Measurements from ENCODE around the gene GOPC. TPM values are rescaled to one million over a fixed set of nuclear protein-coding genes. Genes with fewer than 3 reads are reported as not detected.

The GOPC gene
- total RNA-seq, 4 donors from 2014 or later, result 20.7 to 29.1 (median 23.9) TPM

DNA sequence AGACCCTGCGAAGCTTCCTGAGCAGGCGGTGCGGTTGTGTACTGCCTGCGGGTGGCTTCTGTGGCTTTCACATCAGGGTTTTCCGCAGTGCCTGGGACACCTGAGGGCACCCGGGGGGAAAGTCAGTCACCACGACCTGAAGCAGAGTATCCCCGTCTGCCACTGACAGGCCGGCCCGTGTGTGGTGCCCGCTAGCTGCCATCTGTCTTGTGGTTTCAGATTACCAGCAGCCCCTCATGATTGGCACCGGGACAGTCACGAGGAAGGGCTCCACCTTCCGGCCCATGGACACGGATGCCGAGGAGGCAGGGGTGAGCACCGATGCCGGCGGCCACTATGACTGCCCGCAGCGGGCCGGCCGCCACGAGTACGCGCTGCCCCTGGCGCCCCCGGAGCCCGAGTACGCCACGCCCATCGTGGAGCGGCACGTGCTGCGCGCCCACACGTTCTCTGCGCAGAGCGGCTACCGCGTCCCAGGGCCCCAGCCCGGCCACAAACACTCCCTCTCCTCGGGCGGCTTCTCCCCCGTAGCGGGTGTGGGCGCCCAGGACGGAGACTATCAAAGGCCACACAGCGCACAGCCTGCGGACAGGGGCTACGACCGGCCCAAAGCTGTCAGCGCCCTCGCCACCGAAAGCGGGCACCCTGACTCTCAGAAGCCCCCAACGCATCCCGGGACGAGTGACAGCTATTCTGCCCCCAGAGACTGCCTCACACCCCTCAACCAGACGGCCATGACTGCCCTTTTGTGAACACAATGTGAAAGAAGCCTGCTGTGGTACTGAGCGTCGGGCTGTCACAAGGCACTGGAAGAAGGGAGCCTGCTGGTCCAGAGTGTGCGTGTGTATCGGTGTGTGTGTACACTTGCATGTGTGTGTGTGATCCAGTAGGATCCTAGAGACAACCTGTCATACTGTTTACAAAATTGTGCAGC is 54.4 kb downstream of the GOPC start:
- TF ChIP-seq, protein P1, sequence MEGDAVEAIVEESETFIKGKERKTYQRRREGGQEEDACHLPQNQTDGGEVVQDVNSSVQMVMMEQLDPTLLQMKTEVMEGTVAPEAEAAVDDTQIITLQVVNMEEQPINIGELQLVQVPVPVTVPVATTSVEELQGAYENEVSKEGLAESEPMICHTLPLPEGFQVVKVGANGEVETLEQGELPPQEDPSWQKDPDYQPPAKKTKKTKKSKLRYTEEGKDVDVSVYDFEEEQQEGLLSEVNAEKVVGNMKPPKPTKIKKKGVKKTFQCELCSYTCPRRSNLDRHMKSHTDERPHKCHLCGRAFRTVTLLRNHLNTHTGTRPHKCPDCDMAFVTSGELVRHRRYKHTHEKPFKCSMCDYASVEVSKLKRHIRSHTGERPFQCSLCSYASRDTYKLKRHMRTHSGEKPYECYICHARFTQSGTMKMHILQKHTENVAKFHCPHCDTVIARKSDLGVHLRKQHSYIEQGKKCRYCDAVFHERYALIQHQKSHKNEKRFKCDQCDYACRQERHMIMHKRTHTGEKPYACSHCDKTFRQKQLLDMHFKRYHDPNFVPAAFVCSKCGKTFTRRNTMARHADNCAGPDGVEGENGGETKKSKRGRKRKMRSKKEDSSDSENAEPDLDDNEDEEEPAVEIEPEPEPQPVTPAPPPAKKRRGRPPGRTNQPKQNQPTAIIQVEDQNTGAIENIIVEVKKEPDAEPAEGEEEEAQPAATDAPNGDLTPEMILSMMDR (IDR thresholded peaks at IDR 0.05; ENCODE audit: low read depth), result no peak

DNA sequence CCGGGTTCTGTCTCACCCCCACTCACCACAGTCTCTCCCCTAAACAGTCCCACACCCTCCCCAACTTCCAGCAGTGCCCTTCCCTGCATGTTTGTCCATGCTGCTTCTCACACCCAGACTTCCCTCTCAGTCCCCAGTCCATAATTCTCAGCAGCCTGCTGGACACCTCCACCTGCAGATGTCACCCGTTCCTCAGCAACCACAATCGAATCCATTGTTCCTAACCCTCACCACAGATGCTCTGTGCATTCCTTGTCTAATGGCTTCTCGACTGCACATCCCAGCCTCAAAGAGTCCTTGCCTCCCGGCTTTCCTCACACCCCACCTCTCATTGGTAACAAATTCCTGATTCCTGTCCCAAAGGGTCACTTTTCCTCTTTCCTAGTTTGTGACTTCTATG is 55.6 kb downstream of the GOPC start:
- TF ChIP-seq, protein P1 (IDR thresholded peaks at IDR 0.05; ENCODE audit: low read depth), result no peak

DNA sequence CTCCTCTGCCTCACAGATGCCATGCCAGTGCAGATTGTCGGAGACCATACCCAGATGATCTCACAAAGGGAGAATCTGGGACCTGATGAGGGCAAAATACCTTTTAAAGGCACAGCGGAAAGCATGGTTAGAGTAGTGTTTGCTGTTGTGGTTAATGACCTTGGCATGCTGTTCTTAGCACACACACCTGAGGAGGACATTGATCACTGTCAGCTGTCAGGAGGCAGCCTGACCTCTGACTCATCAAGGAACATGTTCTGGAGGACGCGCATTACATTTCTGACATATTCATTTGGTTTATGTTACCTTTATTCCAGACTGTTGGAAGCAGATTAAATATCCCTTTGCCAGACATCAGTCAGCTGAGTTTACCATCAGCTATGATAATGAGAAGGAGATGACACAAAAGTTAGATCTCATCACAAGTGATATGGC is 57.1 kb downstream of the GOPC start:
- TF ChIP-seq, protein P1 (IDR thresholded peaks at IDR 0.05; ENCODE audit: low read depth), result no peak

DNA sequence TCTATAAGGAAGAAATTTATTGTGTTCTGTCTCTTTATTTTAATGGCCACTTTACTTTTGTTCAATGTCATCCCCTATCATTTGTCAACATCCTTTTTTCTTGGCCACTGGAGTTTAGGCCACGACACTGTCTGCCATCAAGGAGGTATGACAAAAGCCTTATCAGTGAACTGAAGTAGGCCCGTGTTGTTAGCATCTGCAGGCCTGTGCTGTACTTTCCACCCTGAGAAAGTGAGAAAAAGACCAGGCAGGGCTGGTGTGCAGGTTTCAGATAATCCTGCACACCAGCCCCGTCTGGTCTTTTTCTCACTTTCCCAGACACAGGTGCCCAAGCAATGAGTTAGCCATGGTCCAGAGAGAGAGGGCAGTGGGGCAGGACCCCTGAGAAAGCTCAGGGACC is 57.6 kb downstream of the GOPC start:
- TF ChIP-seq, protein P1 (IDR thresholded peaks at IDR 0.05; ENCODE audit: low read depth), result no peak

DNA sequence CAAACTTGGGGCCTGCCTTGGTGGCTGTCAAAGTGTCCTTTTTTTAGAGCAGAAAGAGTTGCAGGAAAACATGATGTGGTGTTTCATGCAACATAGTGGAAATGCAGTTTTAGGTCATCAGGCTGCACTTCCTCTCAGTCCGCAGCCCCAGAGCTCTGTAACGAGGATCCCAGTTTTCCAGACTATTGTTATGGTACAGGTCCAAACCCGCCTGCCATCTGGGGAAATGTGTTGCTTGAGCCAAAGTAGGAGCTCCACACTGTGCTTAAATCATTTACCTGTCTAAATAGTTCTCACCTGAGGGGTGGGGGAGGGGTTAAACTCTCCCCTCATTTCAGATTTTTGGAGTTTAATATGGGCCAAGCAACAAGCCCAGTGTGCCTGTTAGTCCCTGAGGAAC is 59.8 kb downstream of the GOPC start:
- TF ChIP-seq, protein P1 (IDR thresholded peaks at IDR 0.05; ENCODE audit: low read depth), result no peak

DNA sequence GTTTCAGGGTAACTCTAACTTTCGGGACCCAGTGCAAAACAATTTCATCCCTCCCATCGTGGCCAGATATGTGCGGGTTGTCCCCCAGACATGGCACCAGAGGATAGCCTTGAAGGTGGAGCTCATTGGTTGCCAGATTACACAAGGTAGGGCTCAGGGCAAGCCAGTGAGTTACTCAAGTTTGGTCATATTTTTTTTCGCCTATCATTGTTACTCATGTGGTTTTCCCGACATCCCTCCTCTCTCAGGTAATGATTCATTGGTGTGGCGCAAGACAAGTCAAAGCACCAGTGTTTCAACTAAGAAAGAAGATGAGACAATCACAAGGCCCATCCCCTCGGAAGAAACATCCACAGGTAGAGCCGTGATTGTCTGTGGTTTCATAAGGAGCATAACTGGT is 61.6 kb downstream of the GOPC start:
- TF ChIP-seq, protein P1 (IDR thresholded peaks at IDR 0.05; ENCODE audit: low read depth), result no peak

DNA sequence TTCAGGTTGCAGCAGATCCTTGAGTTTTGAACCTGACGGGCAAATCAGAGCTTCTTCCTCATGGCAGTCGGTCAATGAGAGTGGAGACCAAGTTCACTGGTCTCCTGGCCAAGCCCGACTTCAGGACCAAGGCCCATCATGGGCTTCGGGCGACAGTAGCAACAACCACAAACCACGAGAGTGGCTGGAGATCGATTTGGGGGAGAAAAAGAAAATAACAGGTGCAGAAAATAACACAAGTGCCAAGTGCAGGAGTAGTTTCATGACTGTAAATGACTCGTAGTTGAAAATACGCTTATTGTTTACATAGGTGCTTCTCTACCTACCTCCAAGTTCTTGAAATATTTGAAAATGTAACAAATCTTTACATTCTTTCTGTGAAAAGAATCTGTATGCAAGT is 63.7 kb downstream of the GOPC start:
- TF ChIP-seq, protein P1 (IDR thresholded peaks at IDR 0.05; ENCODE audit: low read depth), result no peak

Measured in subcutaneous adipose tissue (tissue), 4 donors.